MM.1S (cell line): ENCODE results near the gene CCL28.
"Not testable (repeated sequence)": the region's sequence is repeated elsewhere in the genome, so short reads cannot be mapped to it uniquely, and the experiment has no call there.

ENCODE experiments used
- DNase-seq: peaks from one replicate; pipeline ENCODE4 v3.0.0-alpha.2; 2015
- H2AFZ ChIP-seq: fragments of 300-600 bp; sonication (generic); 2 replicates; pipeline ENCODE4 v1.6.0; 2016; ENCODE audit warnings: antibody characterized with exemption, low read length
- H3F3A ChIP-seq: fragments of 300-600 bp; sonication (generic); 2 replicates; pipeline ENCODE4 v1.6.1; 2016; ENCODE audit warnings: mild to moderate bottlenecking, antibody characterized with exemption, low read length, moderate library complexity, mixed read lengths; ENCODE audit not compliant: insufficient read depth
- H3K27ac ChIP-seq: fragments of 300-600 bp; sonication (generic); 2 replicates; pipeline ENCODE4 v1.5.1; 2016; ENCODE audit warnings: mild to moderate bottlenecking, low read length
- H3K27me3 ChIP-seq: fragments of 300-600 bp; sonication (generic); replicated peaks from 2 replicates; pipeline ENCODE4 v1.6.0; 2016; ENCODE audit warnings: low read length; ENCODE audit not compliant: insufficient read depth
- H3K36me3 ChIP-seq: fragments of 300-600 bp; sonication (generic); replicated peaks from 2 replicates; pipeline ENCODE4 v1.6.1; 2016; ENCODE audit warnings: mild to moderate bottlenecking, low read length, mixed read lengths; ENCODE audit not compliant: insufficient read depth
- H3K4me1 ChIP-seq: fragments of 300-600 bp; sonication (generic); 2 replicates; pipeline ENCODE4 v1.6.1; 2016; ENCODE audit warnings: low read length, mixed read lengths
- H3K4me2 ChIP-seq: fragments of 300-600 bp; sonication (generic); 2 replicates; pipeline ENCODE4 v1.6.0; 2016; ENCODE audit warnings: low read depth, low read length
- H3K4me3 ChIP-seq: fragments of 300-600 bp; sonication (generic); 2 replicates; pipeline ENCODE4 v1.5.1; 2016; ENCODE audit warnings: low read length, mixed read lengths
- H3K79me2 ChIP-seq: fragments of 300-600 bp; sonication (generic); 2 replicates; pipeline ENCODE4 v1.6.1; 2016; ENCODE audit warnings: mixed run types, low read length, mixed read lengths
- H3K9ac ChIP-seq: fragments of 300-600 bp; sonication (generic); 2 replicates; pipeline ENCODE4 v1.6.1; 2016; ENCODE audit warnings: low read length, mixed read lengths
- H3K9me2 ChIP-seq: fragments of 300-600 bp; sonication (generic); replicated peaks from 2 replicates; pipeline ENCODE4 v1.6.1; 2016; ENCODE audit warnings: mild to moderate bottlenecking, low read length, mixed read lengths; ENCODE audit not compliant: insufficient read depth
- H3K9me3 ChIP-seq: fragments of 300-600 bp; sonication (generic); replicated peaks from 2 replicates; pipeline ENCODE4 v1.6.1; 2016; ENCODE audit warnings: mild to moderate bottlenecking, low read length, mixed read lengths; ENCODE audit not compliant: insufficient read depth
- H4K20me1 ChIP-seq: fragments of 300-600 bp; sonication (generic); 2 replicates; pipeline ENCODE4 v1.6.1; 2016; ENCODE audit warnings: mild to moderate bottlenecking, low read length, moderate library complexity, mixed read lengths; ENCODE audit not compliant: insufficient read depth
- EZH2 ChIP-seq: fragments of 300-600 bp; sonication (generic); optimal IDR thresholded peaks from 2 replicates; pipeline ENCODE3; 2017; ENCODE audit warnings: low read depth, mild to moderate bottlenecking, antibody characterized with exemption, low read length, mixed read lengths
- EZH2phosphoT487 ChIP-seq: fragments of 300-600 bp; sonication (generic); IDR thresholded peaks from 2 replicates; pipeline ENCODE4 v1.6.1; 2018; ENCODE audit warnings: antibody characterized with exemption, low read length
- TF ChIP-seq, protein P1 (sequence below): fragments of 300-600 bp; sonication (generic); IDR thresholded peaks from 2 replicates; pipeline ENCODE4 v1.5.1; 2016; ENCODE audit warnings: antibody characterized with exemption, low read length, mixed read lengths

CCL28 gene, protein sequence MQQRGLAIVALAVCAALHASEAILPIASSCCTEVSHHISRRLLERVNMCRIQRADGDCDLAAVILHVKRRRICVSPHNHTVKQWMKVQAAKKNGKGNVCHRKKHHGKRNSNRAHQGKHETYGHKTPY

DNA sequence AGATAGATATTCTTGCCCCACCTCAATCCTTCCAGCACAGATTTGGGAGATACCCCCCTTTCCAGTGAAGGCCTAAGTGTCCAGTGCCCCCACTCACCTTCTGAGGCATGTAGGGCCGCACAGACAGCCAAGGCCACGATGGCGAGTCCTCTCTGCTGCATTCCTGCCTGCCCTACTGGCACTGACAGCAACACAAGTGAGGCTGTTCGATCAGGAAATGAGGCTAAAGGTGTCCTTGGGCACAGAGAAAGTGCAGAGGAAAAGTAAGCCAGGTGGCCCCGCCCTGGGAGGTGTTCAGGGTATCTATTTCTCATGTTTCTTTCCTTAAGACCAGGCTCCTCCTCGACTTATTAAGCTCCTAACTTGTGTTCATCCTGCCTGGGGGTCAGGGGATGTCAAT is at the start of gene CCL28:
Gene CCL28, minus strand, starts transcription at position 236 of the 400 bp plus-strand sequence. Its CDS starts 75 bp downstream, at position 161.
- H3K36me3 ChIP-seq: no peaks in the 10 kb centered on the region
- DNase-seq: no peak
- H4K20me1 ChIP-seq: no peaks in the 10 kb centered on the region
- 0 out of 2 replicates have a peak within 1 kb of the TSS, but pooled peaks have one; percentile 31 for H2AFZ ChIP-seq
- H3K79me2 ChIP-seq: no peaks in the 10 kb centered on the region
- no peaks in the 10 kb centered on the region for H3K9me2 ChIP-seq
- H3F3A ChIP-seq: no peaks in the 10 kb centered on the region
- H3K9ac ChIP-seq: no peak within 1 kb of the TSS
- no peaks in the 10 kb centered on the region for H3K9me3 ChIP-seq
- no peaks in the 10 kb centered on the region for H3K27me3 ChIP-seq
- no peak within 1 kb of the TSS for H3K4me3 ChIP-seq
- TF ChIP-seq EZH2 (no peak), EZH2phosphoT487 (no peak)
- TF ChIP-seq, protein P1, sequence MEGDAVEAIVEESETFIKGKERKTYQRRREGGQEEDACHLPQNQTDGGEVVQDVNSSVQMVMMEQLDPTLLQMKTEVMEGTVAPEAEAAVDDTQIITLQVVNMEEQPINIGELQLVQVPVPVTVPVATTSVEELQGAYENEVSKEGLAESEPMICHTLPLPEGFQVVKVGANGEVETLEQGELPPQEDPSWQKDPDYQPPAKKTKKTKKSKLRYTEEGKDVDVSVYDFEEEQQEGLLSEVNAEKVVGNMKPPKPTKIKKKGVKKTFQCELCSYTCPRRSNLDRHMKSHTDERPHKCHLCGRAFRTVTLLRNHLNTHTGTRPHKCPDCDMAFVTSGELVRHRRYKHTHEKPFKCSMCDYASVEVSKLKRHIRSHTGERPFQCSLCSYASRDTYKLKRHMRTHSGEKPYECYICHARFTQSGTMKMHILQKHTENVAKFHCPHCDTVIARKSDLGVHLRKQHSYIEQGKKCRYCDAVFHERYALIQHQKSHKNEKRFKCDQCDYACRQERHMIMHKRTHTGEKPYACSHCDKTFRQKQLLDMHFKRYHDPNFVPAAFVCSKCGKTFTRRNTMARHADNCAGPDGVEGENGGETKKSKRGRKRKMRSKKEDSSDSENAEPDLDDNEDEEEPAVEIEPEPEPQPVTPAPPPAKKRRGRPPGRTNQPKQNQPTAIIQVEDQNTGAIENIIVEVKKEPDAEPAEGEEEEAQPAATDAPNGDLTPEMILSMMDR: no peak
- no peak within 1 kb of the TSS for H3K4me2 ChIP-seq
- no peak within 1 kb of the TSS for H3K27ac ChIP-seq
- H3K4me1 ChIP-seq: no peaks in the 10 kb centered on the region

DNA sequence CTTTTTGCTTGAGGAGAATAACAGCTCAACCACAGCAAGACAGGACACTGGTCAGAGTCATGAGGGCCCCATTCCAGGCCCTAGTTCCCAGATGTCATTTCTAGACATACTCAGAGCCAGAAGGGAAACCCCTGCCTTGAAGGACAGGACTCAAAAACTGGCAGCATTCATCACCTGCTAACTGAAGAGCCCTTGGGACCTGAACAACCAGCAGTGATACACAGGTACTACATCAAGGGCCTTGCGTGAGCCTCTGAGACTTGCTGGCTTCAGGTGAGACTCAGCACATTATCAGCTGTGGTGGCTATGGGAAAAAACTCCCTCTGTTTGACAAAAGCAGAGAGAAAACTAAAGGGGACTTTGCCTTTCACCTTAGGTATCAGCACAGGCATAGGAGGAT is 48.9 kb upstream of the CCL28 start:
- no peaks in the 10 kb centered on the region for H3K36me3 ChIP-seq
- no peak for TF ChIP-seq EZH2phosphoT487
- TF ChIP-seq EZH2: no peak
- TF ChIP-seq, protein P1: no peak
- H2AFZ ChIP-seq: no peak overlapping the region
- no peak overlapping the region for H3K4me3 ChIP-seq
- no peaks in the 10 kb centered on the region for H3K9me2 ChIP-seq
- H4K20me1 ChIP-seq: no peaks in the 10 kb centered on the region
- H3K27ac ChIP-seq: no peak overlapping the region
- no peak overlapping the region for H3K4me2 ChIP-seq
- H3F3A ChIP-seq: no peaks in the 10 kb centered on the region
- H3K9me3 ChIP-seq: no peaks in the 10 kb centered on the region
- no peaks in the 10 kb centered on the region for H3K27me3 ChIP-seq
- no peak for DNase-seq
- H3K4me1 ChIP-seq: no peaks in the 10 kb centered on the region
- H3K79me2 ChIP-seq: no peaks in the 10 kb centered on the region
- no peak overlapping the region for H3K9ac ChIP-seq

DNA sequence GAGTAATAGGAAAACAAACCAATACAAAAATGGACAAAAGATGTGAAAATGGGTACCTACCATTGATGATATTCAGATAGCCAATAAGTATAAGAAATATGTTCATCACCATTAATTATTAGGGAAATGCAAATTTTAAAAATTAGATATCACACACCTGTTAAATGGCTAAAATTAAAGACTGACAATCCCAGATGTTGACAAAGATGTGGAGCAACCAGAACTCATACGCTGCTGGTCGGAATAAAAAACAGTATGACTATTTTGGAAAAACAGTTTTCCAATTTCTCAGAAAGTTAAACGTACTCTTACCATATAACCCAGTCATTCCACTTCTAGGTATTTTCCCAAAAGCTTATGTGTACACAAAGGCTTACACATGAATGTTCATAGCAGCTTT is 44.4 kb upstream of the CCL28 start:
- no peak overlapping the region for H3K27ac ChIP-seq
- no peaks in the 10 kb centered on the region for H3K9me3 ChIP-seq
- no peak overlapping the region for H2AFZ ChIP-seq
- no peak overlapping the region for H3K9ac ChIP-seq
- H3K79me2 ChIP-seq: no peaks in the 10 kb centered on the region
- H3K27me3 ChIP-seq: no peaks in the 10 kb centered on the region
- no peak overlapping the region for H3K4me3 ChIP-seq
- H3K36me3 ChIP-seq: no peaks in the 10 kb centered on the region
- no peaks in the 10 kb centered on the region for H3K4me1 ChIP-seq
- no peaks in the 10 kb centered on the region for H3K9me2 ChIP-seq
- no peaks in the 10 kb centered on the region for H3F3A ChIP-seq
- TF ChIP-seq EZH2phosphoT487: no peak
- TF ChIP-seq, protein P1: no peak
- no peak for DNase-seq
- no peak overlapping the region for H3K4me2 ChIP-seq
- H4K20me1 ChIP-seq: no peaks in the 10 kb centered on the region

DNA sequence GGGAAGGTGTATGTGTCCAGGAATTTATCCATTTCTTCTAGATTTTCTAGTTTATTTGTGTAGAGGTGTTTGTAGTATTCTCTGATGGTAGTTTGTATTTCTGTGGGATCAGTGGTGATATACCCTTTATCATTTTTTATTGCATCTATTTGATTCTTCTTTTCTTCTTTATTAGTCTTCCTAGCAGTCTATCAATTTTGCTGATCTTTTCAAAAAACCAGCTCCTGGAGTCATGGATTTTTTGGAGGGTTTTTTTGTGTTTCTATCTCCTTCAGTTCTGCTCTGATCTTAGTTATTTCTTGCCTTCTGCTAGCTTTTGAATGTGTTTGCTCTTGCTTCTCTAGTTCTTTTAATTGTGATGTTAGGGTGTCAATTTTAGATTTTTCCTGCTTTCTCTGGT is 29.4 kb upstream of the CCL28 start:
- not testable (repeated sequence) for H3F3A ChIP-seq, H3K27me3 ChIP-seq, H3K4me2 ChIP-seq, H3K4me1 ChIP-seq, H3K9ac ChIP-seq, H3K79me2 ChIP-seq, H3K27ac ChIP-seq, H3K9me2 ChIP-seq, H4K20me1 ChIP-seq, DNase-seq, H3K36me3 ChIP-seq, H3K4me3 ChIP-seq, H3K9me3 ChIP-seq, H2AFZ ChIP-seq
